Hepatocyte (in vitro differentiated cells): ENCODE measurements around the gene SPHK1.

Experiments
- CTCF ChIP-seq: fragments of 200-600 bp; sonication (generic); IDR thresholded peaks from 2 replicates; pipeline ENCODE4 v1.5.1; 2016; ENCODE audit warnings: antibody characterized with exemption, mild to moderate bottlenecking; ENCODE audit not compliant: poor library complexity
- EZH2 ChIP-seq: fragments of 200-600 bp; sonication (generic); IDR thresholded peaks from 2 replicates; pipeline ENCODE4 v1.6.1; 2016; ENCODE audit warnings: antibody characterized with exemption, mild to moderate bottlenecking, borderline replicate concordance
- EZH2phosphoT487 ChIP-seq: fragments of 200-600 bp; sonication (generic); IDR thresholded peaks from one replicate; pipeline ENCODE4 v1.6.1; 2018; ENCODE audit warnings: antibody characterized with exemption, mild to moderate bottlenecking, low read depth, moderate library complexity; ENCODE audit not compliant: unreplicated experiment, severe bottlenecking

- TF ChIP-seq CTCF: no peak
- TF ChIP-seq EZH2phosphoT487: no peak
- no peak for TF ChIP-seq EZH2
Measured at GRCh38 chr17:76391200-76391715, 6.8 kb downstream of the SPHK1 start.
